GM21447 (cell line): ENCODE results near the gene HSD3B1.
"Not testable (repeated sequence)": the region's sequence is repeated elsewhere in the genome, so short reads cannot be mapped to it uniquely, and the experiment has no call there.

Source experiments
- ATAC-seq: cut with Tn5 transposase; IDR thresholded peaks from one replicate; pipeline ENCODE4 v1.9.1; 2021; ENCODE audit not compliant: unreplicated experiment

The HSD3B1 gene

DNA sequence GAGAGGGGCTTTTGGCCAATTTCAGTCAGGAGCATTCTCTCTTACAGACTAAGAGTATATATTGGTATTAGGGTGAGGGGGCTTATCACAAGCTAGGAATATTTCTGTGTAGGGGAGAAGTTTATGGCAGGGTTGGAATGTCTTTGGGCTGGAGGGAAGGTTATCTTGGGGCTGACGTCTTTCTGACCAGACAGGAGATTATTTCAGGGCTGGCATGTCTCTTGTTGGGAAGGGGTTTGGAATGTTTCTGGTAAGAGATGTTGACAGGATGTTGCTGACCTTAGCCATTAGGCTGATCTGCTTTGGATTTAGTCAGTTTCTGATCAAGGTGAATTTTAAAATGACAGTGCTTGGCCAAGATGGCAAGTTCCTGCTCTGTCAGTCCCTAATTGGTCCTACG lies 17.8 kb upstream of the HSD3B1 start:
- no peak for ATAC-seq

DNA sequence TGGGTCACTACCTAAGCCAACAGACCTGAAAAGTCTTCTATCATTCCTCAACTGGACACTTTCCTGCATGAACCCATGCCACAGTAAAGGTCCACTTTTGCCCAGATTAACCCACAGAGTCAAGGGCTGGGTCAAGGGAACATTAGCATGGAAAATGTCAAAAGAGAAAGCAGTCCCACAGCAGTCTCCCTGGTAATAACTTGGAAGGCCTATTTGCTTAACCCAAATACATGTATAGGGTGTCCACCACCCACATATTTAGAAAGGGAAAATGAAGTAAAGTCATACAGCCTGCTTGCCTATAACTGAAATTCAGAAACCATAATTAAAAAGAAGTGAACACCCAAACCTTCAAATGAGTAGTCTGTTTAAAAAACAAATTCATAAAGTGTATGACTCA lies 16.1 kb upstream of the HSD3B1 start:
- no peak for ATAC-seq

DNA sequence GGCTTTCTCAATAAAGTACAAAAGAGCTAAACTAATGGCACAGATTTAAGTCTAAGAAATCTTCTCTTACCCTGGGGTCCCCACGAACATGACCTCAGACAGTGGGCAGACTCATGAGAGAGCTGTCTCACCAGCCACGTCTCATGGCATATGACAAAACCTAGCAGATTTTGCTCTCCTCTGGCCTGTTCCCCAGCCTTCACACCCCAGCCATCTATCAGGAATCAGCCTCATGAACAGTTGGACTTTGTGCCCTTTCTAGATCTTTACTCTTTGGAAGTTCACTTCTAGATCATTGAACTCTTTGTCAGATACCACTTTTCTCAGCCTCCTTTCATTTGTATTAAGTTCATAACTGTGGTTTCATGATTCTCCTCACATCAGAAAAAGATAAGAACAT lies 14.2 kb upstream of the HSD3B1 start:
- ATAC-seq: no peak

DNA sequence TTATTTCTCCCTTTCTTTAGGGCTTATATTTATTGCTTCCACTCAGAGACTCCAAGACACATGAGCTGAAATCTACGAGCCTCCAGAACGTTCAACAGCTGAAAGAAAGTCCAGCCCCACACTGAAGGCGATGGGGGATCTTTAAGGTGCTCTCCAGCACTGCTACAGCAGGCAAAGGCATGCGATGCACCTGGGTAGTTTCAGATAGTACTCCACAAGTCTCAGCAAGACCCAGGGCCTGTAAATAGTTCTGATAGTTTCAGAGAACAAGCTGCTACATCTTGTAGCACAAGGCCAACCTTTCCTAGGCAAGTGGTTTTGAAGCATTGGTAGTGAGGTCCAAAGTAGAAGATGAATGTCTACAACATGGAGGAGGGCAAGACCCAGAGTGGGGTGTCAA lies 2.2 kb upstream of the HSD3B1 start:
- ATAC-seq: no peak

DNA sequence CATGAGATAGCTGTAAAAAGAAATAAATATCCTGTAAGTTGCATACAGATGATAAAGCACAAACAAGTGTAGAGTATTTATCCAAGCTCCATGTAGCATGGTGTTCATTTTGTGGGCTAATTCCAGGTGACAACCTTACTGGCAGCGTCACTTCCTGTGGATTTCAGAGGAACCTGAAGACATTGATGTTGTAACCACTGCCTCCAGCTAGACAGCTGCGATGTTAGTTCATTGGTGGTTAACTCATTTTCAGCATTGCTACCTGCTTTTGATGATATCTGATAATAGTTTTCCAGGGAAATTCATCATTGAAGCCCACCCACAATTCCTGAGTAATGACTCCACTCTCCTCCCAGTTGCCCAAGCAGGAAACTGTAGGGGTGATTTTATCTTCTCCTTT lies 3.0 kb downstream of the HSD3B1 start:
- ATAC-seq: no peak

DNA sequence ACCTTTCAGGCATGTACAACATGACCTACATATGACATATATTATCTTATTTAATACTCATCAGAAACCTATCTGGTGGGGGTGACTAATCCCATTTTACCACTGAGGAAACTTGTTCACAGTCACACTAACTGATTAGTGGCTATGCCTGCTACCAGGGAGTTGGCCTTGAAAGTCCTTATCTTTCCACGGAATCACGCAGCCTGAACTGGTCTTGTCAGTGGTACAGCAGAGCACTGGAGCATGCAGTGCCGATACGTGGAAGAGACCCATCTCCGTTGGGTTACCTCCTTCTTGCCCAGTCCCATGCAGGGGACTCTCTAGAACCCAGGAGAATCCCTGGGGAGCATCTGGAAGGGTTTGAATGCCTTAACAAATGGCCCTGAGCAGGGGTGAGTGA lies 8.2 kb downstream of the HSD3B1 start:
- no peak for ATAC-seq

DNA sequence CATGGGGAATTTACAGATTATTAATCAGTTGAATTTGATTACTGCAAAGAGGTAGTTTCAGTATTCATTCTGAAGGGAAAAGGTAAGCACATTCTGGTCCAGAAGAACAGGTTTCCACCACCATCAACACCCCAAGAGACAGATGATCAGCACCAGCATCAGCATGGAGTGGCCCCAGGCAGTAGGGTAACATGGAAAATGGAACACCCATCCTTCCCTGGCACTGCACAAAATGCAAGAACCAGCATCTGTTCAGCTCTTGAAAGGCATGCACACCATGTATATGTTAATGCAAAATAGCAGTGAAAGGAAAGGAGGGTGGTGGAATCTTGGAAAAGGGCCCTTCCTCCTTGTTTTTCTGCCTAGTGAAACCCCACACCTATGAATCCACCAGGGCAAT lies 9.2 kb downstream of the HSD3B1 start:
- ATAC-seq: no peak

DNA sequence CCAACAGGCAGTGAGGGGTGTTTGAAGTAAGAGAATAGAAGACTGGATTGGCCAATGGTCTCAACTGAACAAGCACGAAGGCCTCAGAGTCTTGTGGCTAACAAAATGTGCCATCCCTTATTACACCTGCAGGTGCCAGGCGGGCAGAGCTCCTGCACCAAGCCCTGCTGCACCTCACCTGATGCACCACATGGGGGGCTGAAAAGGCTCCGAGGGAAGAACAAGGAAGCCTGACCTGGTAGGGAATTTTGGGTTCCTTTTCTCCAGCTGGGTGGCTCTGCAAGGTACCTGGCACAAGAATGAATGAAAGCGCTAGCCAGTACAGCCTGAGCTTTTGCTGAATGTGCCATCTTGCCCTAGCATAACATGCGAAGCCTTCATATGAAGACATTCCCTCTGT lies 9.7 kb downstream of the HSD3B1 start:
- ATAC-seq: no peak

DNA sequence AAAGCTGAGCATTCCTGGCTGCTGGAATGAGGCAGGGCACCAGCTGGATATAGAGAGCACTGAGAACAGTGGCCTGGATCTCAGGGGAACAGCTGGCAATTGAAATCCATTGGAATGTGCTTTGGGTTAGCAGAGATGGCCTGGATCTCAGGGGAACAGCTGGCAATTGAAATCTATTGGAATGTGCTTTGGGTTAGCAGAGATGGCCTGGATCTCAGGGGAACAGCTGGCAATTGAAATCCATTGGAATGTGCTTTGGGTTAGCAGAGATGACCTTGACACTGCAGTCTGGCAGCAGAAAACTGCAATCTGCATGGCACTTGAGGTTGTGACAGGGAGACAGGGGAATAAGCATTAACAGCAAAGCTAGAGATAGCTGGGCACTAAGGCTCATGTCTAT lies 10.7 kb downstream of the HSD3B1 start:
- ATAC-seq: not testable (repeated sequence)

DNA sequence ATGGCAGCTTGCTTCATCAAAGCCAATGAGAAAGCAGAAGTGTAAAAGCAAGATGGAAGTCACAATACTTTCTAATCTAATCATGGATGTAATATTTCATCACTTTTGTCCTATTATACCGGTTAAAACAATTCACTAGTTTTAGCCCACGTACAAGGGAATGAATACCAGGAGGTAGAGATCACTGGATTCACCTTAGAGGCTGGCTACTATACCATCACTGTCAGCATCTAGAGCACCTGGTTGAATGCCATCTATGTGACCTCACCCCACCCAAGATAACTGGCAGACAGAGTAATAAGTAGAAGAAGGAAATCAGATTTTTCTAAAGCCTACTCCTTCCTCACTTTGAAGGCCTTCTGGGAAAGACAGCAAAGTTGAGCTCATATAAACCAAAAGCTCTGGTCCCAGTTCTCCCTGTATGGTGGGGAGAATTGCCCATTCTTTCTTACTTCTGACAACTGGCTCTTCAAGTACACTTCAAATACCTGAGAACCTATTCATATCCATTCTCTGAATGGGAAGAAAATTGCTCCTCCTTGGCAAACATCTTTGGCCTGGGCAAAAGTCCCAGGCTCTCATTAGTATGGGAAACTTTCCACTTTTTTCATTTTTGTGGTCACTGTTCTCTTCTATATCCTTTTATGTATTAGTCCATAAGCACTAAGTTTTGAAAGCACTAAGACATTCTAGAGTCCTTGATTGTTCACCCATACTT lies 24.8 kb downstream of the HSD3B1 start:
- no peak for ATAC-seq

DNA sequence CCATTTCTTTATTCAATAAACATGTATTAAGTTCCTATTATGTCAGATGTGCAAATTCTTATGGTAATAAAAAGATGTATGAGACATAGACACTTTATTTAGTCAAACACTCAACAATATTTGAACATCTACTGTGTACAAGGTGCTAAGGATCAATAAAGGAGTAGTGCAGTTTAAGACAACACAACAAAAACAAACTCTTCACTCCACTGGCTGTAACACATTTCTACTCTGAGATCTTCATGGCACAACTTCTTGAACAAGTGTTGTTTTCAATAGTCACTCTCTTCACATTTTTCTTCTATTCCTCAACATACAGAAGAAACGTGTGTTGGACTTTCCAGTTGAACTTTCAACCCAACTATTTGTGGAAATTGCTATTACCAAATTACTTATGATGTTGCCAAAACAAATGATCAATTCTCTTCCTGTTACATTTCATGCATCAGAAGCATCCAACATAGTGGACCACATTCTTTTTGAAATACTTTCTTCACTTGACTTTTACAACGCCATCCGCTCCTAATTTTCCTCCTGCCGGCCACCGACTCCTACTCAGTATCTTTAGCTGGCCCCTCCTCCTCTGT lies 25.4 kb downstream of the HSD3B1 start:
- no peak for ATAC-seq

DNA sequence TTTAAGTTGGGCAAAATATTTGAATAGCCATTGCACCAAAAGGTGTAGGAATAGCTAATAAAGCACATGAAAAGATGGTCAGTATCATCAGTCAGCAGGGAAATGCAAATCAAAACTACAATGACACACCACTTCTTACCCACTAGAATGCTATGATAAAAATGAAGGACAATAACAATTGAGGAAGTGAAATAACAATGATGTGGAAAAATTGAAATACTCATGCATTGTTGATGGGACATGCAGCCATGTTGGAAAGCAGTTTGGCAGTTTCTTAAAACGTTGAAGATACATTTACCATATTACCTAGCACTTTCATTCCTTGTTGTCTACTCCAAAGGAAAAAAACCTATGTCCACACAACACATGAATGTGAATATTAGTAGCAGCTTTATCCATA lies 28.4 kb downstream of the HSD3B1 start:
- no peak for ATAC-seq

DNA sequence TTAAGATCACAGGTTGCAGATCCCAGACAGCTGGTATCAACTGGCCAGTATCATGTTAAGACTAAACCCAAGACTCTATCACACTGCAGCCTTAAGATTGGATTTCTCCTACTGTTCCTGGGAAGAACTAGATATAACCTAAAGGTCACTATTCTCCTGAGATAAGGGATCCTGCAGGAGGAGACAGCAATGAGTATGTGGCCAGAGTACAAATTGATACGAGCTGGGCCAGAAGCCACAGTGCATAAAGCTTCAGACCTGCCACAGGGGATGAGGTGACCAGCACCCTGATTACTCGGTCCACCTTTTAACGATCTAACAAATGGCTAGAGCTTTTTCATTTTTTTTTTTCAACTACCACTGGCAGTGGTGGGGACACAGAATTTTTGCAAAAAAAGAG lies 31.0 kb downstream of the HSD3B1 start:
- ATAC-seq: no peak

DNA sequence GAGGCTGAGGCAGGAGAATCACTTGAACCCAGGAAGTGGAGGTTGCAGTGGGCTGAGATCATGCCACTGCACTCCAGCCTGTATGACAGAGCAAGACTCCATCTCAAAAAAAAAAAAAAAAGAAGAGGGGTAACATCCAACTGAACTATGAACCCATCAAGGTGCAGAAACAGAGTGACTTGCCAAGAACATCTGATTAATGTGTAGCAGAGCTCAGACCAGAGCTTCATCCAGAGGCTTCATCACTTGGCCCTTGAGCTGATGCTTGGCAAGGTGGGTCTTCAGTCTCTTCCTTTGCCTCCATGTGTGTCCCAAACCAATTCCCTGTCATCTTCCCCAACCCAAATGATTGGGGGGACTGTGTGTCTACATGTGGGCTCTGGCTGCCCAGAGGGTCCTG lies 32.6 kb downstream of the HSD3B1 start:
- ATAC-seq: no peak

DNA sequence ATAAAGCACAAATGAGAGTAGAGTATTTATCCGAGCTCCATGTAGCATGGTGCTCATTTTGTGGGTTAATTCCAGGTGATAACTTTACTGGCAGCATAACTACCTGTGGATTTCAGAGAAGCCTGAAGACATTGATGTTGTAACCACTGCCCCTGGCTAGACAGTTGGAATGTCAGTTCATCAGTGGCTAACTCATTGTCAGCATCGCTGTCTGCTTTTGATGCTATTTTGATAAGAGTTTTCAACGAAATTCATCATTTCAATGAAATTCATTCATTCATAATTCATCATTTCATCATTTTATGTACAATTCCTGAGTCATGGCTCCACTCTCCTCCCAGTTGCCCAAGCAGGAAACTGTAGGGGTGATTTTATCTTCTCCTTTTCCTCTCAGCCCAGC lies 34.4 kb downstream of the HSD3B1 start:
- no peak for ATAC-seq

DNA sequence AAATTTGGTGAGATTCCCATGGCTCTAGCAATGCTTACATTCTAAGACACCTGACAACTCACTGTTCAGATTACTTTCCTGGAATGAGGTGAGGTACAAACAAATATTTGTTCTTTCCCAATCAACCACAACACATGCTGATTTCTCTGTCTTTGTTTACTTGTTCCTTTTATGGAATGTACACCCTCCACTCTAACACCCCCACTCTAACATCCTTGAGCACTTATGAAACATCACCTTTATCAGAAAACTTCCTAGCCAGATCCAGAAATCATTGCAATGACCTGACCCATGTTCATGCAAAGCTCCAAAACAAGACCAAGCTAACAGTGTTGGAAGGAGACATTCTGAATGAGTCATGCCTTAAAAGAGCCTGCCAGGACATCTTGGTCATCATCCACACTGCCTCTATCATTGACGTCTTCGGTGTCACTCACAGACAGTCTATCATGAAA lies 35.5 kb downstream of the HSD3B1 start:
- ATAC-seq: no peak

DNA sequence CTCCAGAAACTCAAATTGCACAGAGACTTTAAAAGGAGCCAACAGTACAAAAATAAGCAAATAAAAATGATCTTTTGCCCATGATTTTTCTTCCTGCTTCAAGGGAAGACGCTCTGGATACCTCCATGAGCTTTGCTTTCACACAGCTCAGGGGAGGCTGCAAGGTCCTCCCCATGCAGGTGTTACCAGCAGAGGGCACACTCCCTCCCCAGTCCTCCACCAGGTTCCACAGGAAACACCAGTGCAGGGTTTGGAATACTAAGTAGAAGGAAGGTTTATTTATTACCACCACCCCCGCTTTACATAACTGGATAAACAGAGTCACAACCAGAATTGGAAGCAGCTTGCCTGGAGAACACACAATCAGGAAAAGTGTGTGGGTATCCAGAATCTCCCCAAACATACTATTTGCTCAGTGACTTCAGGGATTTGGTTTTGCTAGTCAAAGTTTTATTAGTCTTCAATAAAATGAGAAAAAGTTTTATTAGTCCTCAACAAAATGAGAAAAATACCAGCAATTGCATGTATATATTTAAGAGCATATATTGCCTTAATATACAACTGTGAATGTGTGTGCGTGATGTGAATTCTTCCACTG lies 37.3 kb downstream of the HSD3B1 start:
- ATAC-seq: no peak

DNA sequence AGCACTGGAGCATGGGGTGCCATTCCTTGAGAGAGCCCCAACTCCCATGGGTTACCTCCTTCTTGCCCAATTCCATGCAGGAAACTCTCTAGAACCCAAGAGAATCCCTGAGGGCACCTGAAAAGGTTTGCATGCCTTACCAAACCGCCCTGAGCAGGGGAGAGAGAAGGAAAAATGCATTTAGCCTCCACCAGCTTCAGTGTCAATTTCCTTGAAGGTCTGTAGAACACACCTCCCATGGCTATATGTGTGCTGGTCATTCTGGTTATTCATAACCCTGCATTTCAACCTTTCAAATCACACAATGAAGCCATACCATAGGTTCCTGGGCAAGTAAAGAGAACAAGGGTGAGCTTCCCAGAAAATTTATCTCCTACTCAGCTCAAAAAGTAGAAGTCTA lies 39.6 kb downstream of the HSD3B1 start:
- no peak for ATAC-seq

DNA sequence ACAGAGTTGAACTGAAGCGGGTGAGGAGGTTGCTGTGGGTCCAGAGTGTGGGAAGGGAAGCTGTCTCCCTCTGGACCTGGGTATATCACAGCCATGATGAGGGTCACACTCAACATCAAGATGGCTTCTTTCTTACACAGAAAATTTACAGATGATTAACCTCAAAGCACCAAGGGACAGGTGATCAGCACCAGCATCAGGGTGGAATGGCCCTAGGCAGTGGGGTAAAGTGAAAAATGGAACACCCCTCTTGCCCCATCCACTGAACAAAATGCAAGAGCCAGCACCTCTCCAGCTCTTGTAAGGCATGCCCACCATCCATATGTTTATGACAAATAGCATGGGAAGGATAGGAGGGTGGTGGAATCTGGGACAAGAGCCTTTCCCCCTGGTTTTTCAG lies 40.3 kb downstream of the HSD3B1 start:
- no peak for ATAC-seq

DNA sequence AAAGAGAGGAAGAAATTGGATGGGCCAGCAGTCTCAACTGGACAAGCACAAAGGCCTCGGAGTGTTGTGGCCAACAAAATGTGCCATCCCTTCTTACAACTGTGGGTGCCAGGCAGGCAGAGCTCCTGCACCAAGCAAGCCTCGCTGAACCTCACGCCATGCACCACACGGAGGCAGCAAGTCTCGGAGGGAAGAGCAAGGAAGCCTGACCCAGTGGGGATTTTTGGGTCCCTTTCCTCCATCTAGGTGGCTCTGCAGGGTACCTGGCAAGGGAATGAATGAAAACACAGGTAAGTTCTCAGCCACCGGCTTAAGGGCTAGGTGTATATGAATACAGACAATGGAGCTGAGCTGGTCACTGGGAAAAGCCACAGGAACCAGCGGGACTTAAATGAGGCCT lies 40.8 kb downstream of the HSD3B1 start:
- no peak for ATAC-seq

DNA sequence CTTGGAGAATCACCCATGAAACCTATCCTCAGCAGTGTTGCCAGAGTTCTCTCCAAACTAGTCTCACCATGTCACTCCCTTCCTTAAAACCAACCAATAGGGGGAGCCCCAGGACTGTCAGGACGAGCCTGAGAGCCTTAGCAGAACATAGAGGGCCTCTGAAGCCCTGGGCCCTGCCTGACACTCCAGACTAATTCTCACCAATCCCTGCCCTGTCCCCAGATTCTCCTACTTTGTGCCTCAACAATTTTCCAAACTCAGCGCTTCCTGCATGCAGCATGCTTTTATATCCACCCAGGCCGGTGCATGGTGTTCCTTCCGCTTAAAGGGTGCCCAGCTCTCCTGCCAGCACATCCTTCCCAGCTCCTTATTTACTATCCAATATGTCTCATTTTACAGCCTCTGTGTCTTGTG lies 42.7 kb downstream of the HSD3B1 start:
- ATAC-seq: no peak

DNA sequence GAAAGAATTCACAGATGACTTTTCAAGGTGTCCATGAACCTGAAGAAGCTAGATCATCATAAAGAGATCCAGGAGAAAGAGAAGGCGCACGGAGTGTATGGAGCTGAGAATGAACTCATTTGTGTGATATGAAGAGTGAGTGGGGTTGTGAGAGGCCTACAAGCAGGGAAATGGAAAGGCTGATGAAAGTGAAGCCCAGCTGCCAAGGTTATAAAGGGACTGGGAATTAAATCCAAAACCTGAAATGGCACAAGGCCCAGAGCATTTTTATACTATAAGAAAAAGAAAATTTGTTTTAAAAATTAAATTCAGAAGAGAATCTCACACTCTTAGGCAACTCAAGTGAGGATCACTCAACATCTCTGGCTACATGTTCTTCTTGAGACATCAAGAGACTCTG lies 43.4 kb downstream of the HSD3B1 start:
- no peak for ATAC-seq

DNA sequence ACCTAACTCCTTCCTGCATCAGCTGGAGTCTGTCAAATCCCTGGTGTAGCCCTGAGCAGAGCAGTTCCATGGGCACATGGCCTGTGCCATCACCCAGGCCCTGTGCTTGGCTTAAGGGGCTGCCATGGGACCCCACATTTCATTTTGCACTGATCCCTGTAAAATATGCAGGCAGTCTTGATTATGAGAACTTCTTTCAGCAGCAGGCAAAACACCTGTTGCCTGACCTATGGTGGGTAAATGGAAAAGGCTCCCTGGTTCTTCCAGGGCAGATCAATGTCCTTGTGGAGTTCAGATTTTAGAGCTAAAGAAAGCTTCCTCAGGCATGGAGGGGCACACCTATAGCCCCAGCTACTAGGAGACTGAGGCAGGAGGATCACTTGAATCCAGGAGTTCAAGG lies 44.2 kb downstream of the HSD3B1 start:
- no peak for ATAC-seq
